ENCODE data around the gene PIK3R4. TPM values are rescaled to one million over a fixed set of nuclear protein-coding genes. Genes with fewer than 3 reads are reported as not detected.

PIK3R4 gene
- total RNA-seq, 4 donors from 2014 or later: 14.0 to 25.0 (median 17.7) TPM

DNA sequence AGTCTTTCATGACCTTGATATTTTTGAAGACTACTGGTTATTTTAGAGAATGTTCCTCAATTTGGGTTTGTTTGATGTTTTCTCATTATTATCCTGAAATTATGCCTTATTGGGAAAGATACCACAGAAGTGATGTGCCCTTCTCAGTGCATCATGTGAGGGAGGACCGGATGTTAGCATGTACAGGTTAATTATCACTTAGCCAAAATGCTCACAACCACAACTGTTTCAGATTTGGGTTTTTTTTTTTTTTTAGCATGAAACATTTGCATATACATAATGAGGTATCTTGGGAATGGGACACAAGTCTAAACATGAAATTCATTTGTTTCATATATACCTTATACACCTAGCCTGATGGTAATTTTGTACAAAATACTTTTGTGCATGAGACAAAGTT is 59.8 kb downstream of the PIK3R4 start:
- no peak overlapping the region for H3K4me3 ChIP-seq
- TF ChIP-seq POLR2A (IDR thresholded peaks at IDR 0.05): no peak
- no peak for TF ChIP-seq CTCF (IDR thresholded peaks at IDR 0.05 in 4 of 5, conservative IDR thresholded peaks at IDR 0.05 in 1 of 5)
- in situ Hi-C loops (cut with MboI; ENCODE audit: low sequenced_read_pairs in 4 of 4) (no loop called here), intact Hi-C loops (cut with DNase I; ENCODE audit: low total_unique reads) (no loop called here)
- H3K36me3 ChIP-seq: peaks cover 2 to 46% of the 10 kb centered on the region in 2 donors
- no peaks in the 10 kb centered on the region for H3K9me3 ChIP-seq
- no peaks in the 10 kb centered on the region for H3K4me1 ChIP-seq
- DNase-seq: no peak
- H3K27ac ChIP-seq: no peak overlapping the region
- ATAC-seq: no peak
- H3K27me3 ChIP-seq: no peaks in the 10 kb centered on the region

- H3K4me1 ChIP-seq: no peaks in the 10 kb centered on the region
- H3K27ac ChIP-seq: no peak overlapping the region
- H3K9me3 ChIP-seq: no peaks in the 10 kb centered on the region
- H3K27me3 ChIP-seq: no peaks in the 10 kb centered on the region
- no peak for DNase-seq
- no peak overlapping the region for H3K4me3 ChIP-seq
- H3K36me3 ChIP-seq: peaks cover 2 to 64% of the 10 kb centered on the region in 2 donors
- in situ Hi-C loops (cut with MboI; ENCODE audit: low sequenced_read_pairs in 4 of 4) (no loop called here), intact Hi-C loops (cut with DNase I; ENCODE audit: low total_unique reads) (no loop called here)
- ATAC-seq: no peak
- no peak for TF ChIP-seq POLR2A (IDR thresholded peaks at IDR 0.05)
- no peak for TF ChIP-seq CTCF (IDR thresholded peaks at IDR 0.05 in 4 of 5, conservative IDR thresholded peaks at IDR 0.05 in 1 of 5)
Measured at GRCh38 chr3:130682131-130682530, 64.5 kb downstream of the PIK3R4 start.

DNA sequence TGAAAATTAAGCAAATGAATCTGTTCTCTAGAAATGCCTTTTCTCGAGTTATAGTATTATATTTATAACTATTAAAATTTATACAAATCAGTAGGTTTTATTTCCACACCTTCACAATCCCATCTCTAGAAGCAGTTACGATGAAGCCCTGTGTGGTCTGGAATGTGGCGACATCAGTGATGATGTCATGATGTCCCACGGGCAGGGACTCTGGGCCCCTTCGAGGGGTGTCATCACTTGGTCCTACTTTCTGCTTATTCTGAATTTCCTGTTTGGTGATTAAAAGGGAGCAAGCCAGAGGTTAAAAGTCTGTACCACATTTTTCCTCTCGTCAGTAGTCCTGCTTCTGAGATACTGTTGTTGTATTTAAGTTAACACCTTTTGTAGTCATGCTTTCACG is 67.4 kb downstream of the PIK3R4 start:
- ATAC-seq: no peak
- no peak overlapping the region for H3K4me3 ChIP-seq
- intact Hi-C loops (cut with DNase I; ENCODE audit: low total_unique reads) (no loop called here), in situ Hi-C loops (cut with MboI; ENCODE audit: low sequenced_read_pairs in 4 of 4) (no loop called here)
- H3K36me3 ChIP-seq: peaks cover 2 to 62% of the 10 kb centered on the region in 2 donors
- no peaks in the 10 kb centered on the region for H3K4me1 ChIP-seq
- H3K27ac ChIP-seq: no peak overlapping the region
- no peak for TF ChIP-seq CTCF (IDR thresholded peaks at IDR 0.05 in 4 of 5, conservative IDR thresholded peaks at IDR 0.05 in 1 of 5)
- TF ChIP-seq POLR2A (IDR thresholded peaks at IDR 0.05): no peak
- DNase-seq: no peak
- H3K27me3 ChIP-seq: no peaks in the 10 kb centered on the region
- no peaks in the 10 kb centered on the region for H3K9me3 ChIP-seq

- H3K36me3 ChIP-seq: peaks cover 0 to 43% of the 10 kb centered on the region in 2 donors
- intact Hi-C loops (cut with DNase I; ENCODE audit: low total_unique reads): no loop called here
- no peaks in the 10 kb centered on the region for H3K9me3 ChIP-seq
- no peaks in the 10 kb centered on the region for H3K4me1 ChIP-seq
- no peak overlapping the region for H3K4me3 ChIP-seq
- no peaks in the 10 kb centered on the region for H3K27me3 ChIP-seq
- TF ChIP-seq CTCF (IDR thresholded peaks at IDR 0.05 in 4 of 5, conservative IDR thresholded peaks at IDR 0.05 in 1 of 5) (no peak), POLR2A (IDR thresholded peaks at IDR 0.05) (no peak)
- in situ Hi-C loops (cut with MboI; ENCODE audit: low sequenced_read_pairs in 4 of 4): no loop called here
- no peak overlapping the region for H3K27ac ChIP-seq
- DNase-seq (no peak), ATAC-seq (no peak)
Measured at GRCh38 chr3:130677343-130677742, 69.3 kb downstream of the PIK3R4 start.
